Gastrocnemius medialis (tissue), 4 donors: Measurements from ENCODE around the gene FBXL17. TPM values are rescaled to one million over a fixed set of nuclear protein-coding genes. Genes with fewer than 3 reads are reported as not detected.

Experiments
- ATAC-seq, 2 donors: fragments of 150-250 bp; one replicate each; pipeline ENCODE4 v1.9.1; 2016
- DNase-seq, 2 donors: peaks; one replicate each; pipeline ENCODE4 v3.0.0-alpha.2; 2019
- H3K27ac ChIP-seq, 4 donors: fragments of 200-600 bp; sonication (generic); 1 replicate in 1 of 4; 2 replicates in 3 of 4; pipeline ENCODE4 v1.5.1; 2016 to 2018; ENCODE audit warnings: mild to moderate bottlenecking in 2 of 4, moderate library complexity in 1 of 4
- H3K27me3 ChIP-seq, 3 donors: fragments of 200-600 bp; sonication (generic) in 2 of 3; 1 replicate in 1 of 3; 2 replicates in 2 of 3; pipeline versions ENCODE4 v1.5.1 to v1.6.0; 2016 to 2019; ENCODE audit warnings: mild to moderate bottlenecking in 1 of 3, moderate library complexity in 1 of 3
- H3K36me3 ChIP-seq, 2 donors: fragments of 200-600 bp; sonication (generic) in 1 of 2; one replicate each; pipeline ENCODE4 v1.5.1; 2017 to 2018
- H3K4me1 ChIP-seq, 2 donors: fragments of 200-600 bp; sonication (generic) in 1 of 2; one replicate each; pipeline ENCODE4 v1.5.1; 2016 to 2017; ENCODE audit warnings: mild to moderate bottlenecking in 2 of 2
- H3K4me3 ChIP-seq, 4 donors: fragments of 200-600 bp; sonication (generic) in 3 of 4; 1 replicate in 1 of 4; 2 replicates in 3 of 4; pipeline ENCODE4 v1.5.1; 2016 to 2019; ENCODE audit warnings: mild to moderate bottlenecking in 2 of 4
- H3K9me3 ChIP-seq, 3 donors: fragments of 200-600 bp; sonication (generic) in 2 of 3; 1 replicate in 1 of 3; 2 replicates in 2 of 3; pipeline ENCODE4 v1.5.1; 2016 to 2019
- POLR2A ChIP-seq, 2 donors: fragments of 450-650 bp; IDR thresholded peaks; one replicate each; pipeline ENCODE4 v1.6.1; 2017; ENCODE audit warnings: antibody characterized with exemption in 2 of 2, mild to moderate bottlenecking in 2 of 2, moderate library complexity in 2 of 2
- in situ Hi-C, 4 donors: fragments of 200-750 bp; cut with MboI; loops; one replicate each; pipeline versions ENCODE4 v1.15.0 to v1.8.0; 2017; ENCODE audit warnings: low sequenced_read_pairs in 4 of 4
- intact Hi-C: fragments of 100-400 bp; cut with DNase I; formaldehyde crosslinking; loops from one replicate; pipeline ENCODE4 v1.15.1; 2023; ENCODE audit warnings: low total_unique reads
- total RNA-seq, 4 donors: library from RNA; depleted of rRNA; stranded (reverse); fragments of >200 nt; gene quantifications; one replicate each; pipeline versions ENCODE4 v1.1.0 to v1.2.3, GENCODE V29; 2016
- TF ChIP-seq, protein P1 (sequence below), 5 experiments: fragments of 450-650 bp in 3 of 5; fragments of 200-600 bp in 2 of 5; sonication (generic) in 2 of 5; IDR thresholded peaks in 4 of 5; conservative IDR thresholded peaks in 1 of 5; 1 replicate in 4 of 5; 2 replicates in 1 of 5; pipeline ENCODE4 v1.5.1; 2016 to 2019; ENCODE audit warnings: antibody characterized with exemption in 5 of 5, mild to moderate bottlenecking in 3 of 5, moderate library complexity in 3 of 5

FBXL17 gene
- total RNA-seq, 4 donors from 2014 or later = 23.3 to 33.4 (median 26.9) TPM

DNA sequence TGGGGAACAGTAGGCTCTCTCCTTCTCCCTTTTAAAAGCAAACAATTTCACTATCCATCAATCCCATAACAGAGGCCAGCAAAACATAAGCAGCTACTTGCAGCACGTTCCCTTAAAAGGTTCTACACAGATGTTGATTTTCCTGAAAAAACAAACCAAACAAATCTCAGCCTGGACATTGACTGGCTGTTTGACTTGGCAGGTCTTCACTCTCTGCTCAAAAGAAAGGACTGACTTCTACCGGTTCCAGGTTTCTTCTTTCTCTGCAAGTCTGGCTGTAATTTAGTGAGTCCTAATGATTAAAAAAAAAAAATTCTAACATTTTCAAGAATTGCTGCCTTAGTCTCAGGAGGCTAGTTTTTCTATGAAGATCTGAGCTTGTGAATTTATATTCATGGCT, 508.0 kb downstream of the FBXL17 start:
- Histone ChIP-seq H3K4me3 (no peak overlapping the region), H3K27ac (no peak overlapping the region), H3K36me3 (no peaks in the 10 kb centered on the region), H3K9me3 (no peaks in the 10 kb centered on the region), H3K4me1 (peaks cover 0 to 5% of the 10 kb centered on the region in 2 donors), H3K27me3 (no peaks in the 10 kb centered on the region)
- ATAC-seq (no peak), DNase-seq (no peak)
- intact Hi-C loops = no loop called here
- in situ Hi-C loops = no loop called here
- TF ChIP-seq, protein P1, sequence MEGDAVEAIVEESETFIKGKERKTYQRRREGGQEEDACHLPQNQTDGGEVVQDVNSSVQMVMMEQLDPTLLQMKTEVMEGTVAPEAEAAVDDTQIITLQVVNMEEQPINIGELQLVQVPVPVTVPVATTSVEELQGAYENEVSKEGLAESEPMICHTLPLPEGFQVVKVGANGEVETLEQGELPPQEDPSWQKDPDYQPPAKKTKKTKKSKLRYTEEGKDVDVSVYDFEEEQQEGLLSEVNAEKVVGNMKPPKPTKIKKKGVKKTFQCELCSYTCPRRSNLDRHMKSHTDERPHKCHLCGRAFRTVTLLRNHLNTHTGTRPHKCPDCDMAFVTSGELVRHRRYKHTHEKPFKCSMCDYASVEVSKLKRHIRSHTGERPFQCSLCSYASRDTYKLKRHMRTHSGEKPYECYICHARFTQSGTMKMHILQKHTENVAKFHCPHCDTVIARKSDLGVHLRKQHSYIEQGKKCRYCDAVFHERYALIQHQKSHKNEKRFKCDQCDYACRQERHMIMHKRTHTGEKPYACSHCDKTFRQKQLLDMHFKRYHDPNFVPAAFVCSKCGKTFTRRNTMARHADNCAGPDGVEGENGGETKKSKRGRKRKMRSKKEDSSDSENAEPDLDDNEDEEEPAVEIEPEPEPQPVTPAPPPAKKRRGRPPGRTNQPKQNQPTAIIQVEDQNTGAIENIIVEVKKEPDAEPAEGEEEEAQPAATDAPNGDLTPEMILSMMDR (IDR thresholded peaks at IDR 0.05 in 4 of 5, conservative IDR thresholded peaks at IDR 0.05 in 1 of 5) = no peak
- TF ChIP-seq POLR2A (IDR thresholded peaks at IDR 0.05) = no peak

DNA sequence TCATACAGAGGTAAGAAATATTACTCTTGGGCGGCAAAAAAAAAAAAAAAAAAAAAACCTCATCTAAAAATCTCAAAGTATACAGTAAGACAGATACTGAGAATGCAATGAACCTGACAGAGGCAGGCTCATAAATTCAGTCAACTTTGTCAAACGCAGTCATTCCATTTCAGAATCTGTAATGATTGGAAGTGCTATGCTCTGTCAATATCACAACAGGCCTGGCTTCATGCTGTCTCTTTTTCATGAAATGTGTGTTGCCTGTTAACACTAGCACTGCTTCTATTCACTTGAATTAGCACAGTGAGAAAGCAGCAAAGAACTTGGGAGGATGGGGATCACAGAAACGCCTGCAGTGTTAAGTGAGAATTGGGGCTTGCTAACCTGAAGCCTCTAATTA, 510.9 kb downstream of the FBXL17 start:
- TF ChIP-seq, protein P1 (IDR thresholded peaks at IDR 0.05 in 4 of 5, conservative IDR thresholded peaks at IDR 0.05 in 1 of 5) = no peak
- TF ChIP-seq POLR2A (IDR thresholded peaks at IDR 0.05) = no peak
- no peak overlapping the region for H3K4me3 ChIP-seq
- H3K4me1 ChIP-seq = peaks cover 0 to 5% of the 10 kb centered on the region in 2 donors
- in situ Hi-C loops = no loop called here
- ATAC-seq (no peak), DNase-seq (no peak)
- no peaks in the 10 kb centered on the region for H3K9me3 ChIP-seq
- H3K36me3 ChIP-seq = no peaks in the 10 kb centered on the region
- no peak overlapping the region for H3K27ac ChIP-seq
- H3K27me3 ChIP-seq = no peaks in the 10 kb centered on the region
- intact Hi-C loops = no loop called here

DNA sequence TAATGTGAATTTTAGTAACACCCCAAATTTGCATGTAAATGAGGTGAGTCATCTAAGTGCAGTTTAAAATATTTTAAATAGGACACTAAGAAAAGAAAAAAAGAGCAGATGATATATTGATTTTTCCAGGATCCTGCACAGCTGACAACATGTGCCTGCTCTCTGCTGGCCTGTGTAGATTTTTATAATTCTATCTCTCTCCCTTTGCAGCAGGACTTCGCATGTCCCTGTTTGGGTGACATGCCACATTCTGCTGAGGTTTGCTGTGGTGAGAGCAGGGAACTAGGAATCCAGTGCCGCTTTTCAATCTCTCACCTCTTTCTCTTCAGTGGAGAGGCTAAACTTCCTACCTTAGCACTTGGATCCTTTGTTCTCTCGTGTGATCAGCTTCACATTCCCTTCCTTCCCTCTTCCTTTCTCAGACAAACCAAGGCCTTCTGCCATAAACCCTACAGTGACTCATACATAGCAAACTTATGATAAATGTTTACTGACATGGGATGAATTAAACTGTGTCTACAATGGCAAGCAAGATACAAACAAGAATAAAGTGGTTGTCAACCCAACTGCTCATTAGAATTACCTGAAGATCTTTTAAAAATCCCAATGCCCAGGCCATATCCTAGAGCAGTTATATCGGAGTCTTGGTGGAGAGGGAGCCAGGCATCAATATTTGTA, 512.3 kb downstream of the FBXL17 start:
- no peaks in the 10 kb centered on the region for H3K27me3 ChIP-seq
- no peak for ATAC-seq
- DNase-seq = no peak
- H3K27ac ChIP-seq = no peak overlapping the region
- in situ Hi-C loops = no loop called here
- no peak overlapping the region for H3K4me3 ChIP-seq
- peaks cover 0 to 5% of the 10 kb centered on the region in 2 donors for H3K4me1 ChIP-seq
- H3K9me3 ChIP-seq = no peaks in the 10 kb centered on the region
- TF ChIP-seq, protein P1 (IDR thresholded peaks at IDR 0.05 in 4 of 5, conservative IDR thresholded peaks at IDR 0.05 in 1 of 5) = no peak
- no peak for TF ChIP-seq POLR2A (IDR thresholded peaks at IDR 0.05)
- intact Hi-C loops = no loop called here
- no peaks in the 10 kb centered on the region for H3K36me3 ChIP-seq

DNA sequence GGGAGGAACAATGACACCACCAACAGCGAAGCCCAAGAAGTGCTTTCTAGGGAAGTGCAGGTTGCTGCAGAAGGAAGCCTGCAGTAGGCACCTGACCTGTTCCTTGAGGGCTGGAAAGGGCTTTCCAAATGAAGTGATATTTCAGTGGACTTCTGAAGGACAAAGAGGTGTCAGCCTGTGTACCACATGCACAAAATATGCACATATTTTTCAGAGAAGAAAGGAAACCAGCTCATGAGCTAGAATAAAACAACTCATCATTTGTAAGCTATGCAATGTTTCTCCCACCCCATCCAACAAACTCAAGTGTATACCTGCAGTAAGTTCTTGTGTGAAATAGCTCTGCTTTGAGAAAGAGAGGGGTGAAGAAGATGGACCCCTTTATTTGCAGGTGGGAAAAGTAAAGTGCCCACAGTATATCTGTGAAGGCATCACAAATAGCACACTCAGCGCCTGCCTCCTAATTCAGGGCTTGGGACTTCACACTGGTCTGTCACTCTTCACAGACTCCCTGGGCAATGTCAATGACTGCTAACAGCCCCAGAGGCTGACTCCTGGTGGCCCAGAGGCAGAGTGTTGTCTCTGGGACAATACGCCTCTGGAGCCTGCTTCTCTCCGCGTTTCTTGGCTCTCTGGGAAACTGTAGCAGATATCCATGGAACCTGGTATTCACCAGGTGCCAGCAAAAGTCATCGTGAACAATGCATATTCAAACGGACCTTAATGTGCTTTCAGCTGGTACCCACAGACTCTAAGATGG, 513.1 kb downstream of the FBXL17 start:
- Histone ChIP-seq H3K9me3 (no peaks in the 10 kb centered on the region), H3K27ac (no peak overlapping the region), H3K4me1 (peaks cover 0 to 5% of the 10 kb centered on the region in 2 donors), H3K4me3 (no peak overlapping the region), H3K27me3 (no peaks in the 10 kb centered on the region), H3K36me3 (no peaks in the 10 kb centered on the region)
- DNase-seq (no peak), ATAC-seq (no peak)
- TF ChIP-seq, protein P1 (IDR thresholded peaks at IDR 0.05 in 4 of 5, conservative IDR thresholded peaks at IDR 0.05 in 1 of 5) = no peak
- intact Hi-C loops = no loop called here
- in situ Hi-C loops = no loop called here
